H9 (cell line): ENCODE data around the gene OFD1. TPM values are rescaled to one million over a fixed set of nuclear protein-coding genes. Genes with fewer than 3 reads are reported as not detected.

Source experiments
- DNase-seq: peaks from one replicate; pipeline ENCODE4 v3.0.0-alpha.2; 2017
- H2AFZ ChIP-seq: one replicate; pipeline ENCODE4 v1.6.1; 2013; ENCODE audit warnings: mild to moderate bottlenecking, low read length, control low read depth, moderate library complexity
- H2AK5ac ChIP-seq: 2 replicates; pipeline ENCODE4 v1.6.1; 2013; ENCODE audit warnings: low read length, control low read depth, mixed read lengths; ENCODE audit not compliant: insufficient read length
- H2BK120ac ChIP-seq: one replicate; pipeline ENCODE4 v1.6.1; 2013; ENCODE audit warnings: low read depth, mild to moderate bottlenecking, low read length, control low read depth, inconsistent platforms; ENCODE audit not compliant: poor library complexity, severe bottlenecking
- H2BK12ac ChIP-seq: 2 replicates; pipeline ENCODE4 v1.6.1; 2013; ENCODE audit warnings: low read length, control low read depth, mixed read lengths, low read depth; ENCODE audit not compliant: insufficient read length
- H2BK15ac ChIP-seq: 2 replicates; pipeline ENCODE4 v1.6.1; 2013; ENCODE audit warnings: low read depth, low read length, control low read depth
- H2BK20ac ChIP-seq: one replicate; pipeline ENCODE4 v1.6.1; 2013; ENCODE audit warnings: low read depth, mild to moderate bottlenecking, low read length, control low read depth, inconsistent platforms; ENCODE audit not compliant: poor library complexity, severe bottlenecking
- H2BK5ac ChIP-seq: 2 replicates; pipeline ENCODE4 v1.6.1; 2013; ENCODE audit warnings: low read length, control low read depth, mixed read lengths; ENCODE audit not compliant: insufficient read length
- H3K14ac ChIP-seq: 2 replicates; pipeline ENCODE4 v1.6.1; 2013; ENCODE audit warnings: low read length, control low read depth; ENCODE audit not compliant: insufficient read depth
- H3K18ac ChIP-seq: 2 replicates; pipeline ENCODE4 v1.6.1; 2013; ENCODE audit warnings: low read depth, mild to moderate bottlenecking, mixed read lengths, low read length, control low read depth; ENCODE audit not compliant: insufficient read length
- H3K23ac ChIP-seq: 2 replicates; pipeline ENCODE4 v1.6.1; 2013; ENCODE audit warnings: low read length, control low read depth, mixed read lengths, low read depth; ENCODE audit not compliant: insufficient read length
- H3K23me2 ChIP-seq: 2 replicates; pipeline ENCODE4 v1.6.1; 2013; ENCODE audit warnings: low read depth, mild to moderate bottlenecking, mixed read lengths, low read length, control low read depth; ENCODE audit not compliant: insufficient read length, poor library complexity, severe bottlenecking
- H3K27ac ChIP-seq: 2 replicates; pipeline ENCODE4 v1.5.1; 2013; ENCODE audit warnings: low read length, control low read depth, mixed read lengths, low read depth; ENCODE audit not compliant: insufficient read length
- H3K27me3 ChIP-seq: 2 replicates; pipeline ENCODE4 v1.6.1; 2013; ENCODE audit warnings: low read length, control low read depth, inconsistent platforms; ENCODE audit not compliant: insufficient read depth
- H3K4ac ChIP-seq: 2 replicates; pipeline ENCODE4 v1.6.1; 2013; ENCODE audit warnings: low read depth, mild to moderate bottlenecking, control low read depth, inconsistent platforms, low read length, moderate library complexity
- H3K4me1 ChIP-seq: 2 replicates; pipeline ENCODE4 v1.6.1; 2013; ENCODE audit warnings: low read length, control low read depth, inconsistent platforms; ENCODE audit not compliant: insufficient read depth
- H3K4me2 ChIP-seq: 2 replicates; pipeline ENCODE4 v1.6.1; 2013; ENCODE audit warnings: low read length, control low read depth, mixed read lengths; ENCODE audit not compliant: insufficient read length, insufficient read depth
- H3K56ac ChIP-seq: 2 replicates; pipeline ENCODE4 v1.6.1; 2013; ENCODE audit warnings: low read depth, mild to moderate bottlenecking, mixed read lengths, low read length, control low read depth; ENCODE audit not compliant: insufficient read length
- H3K79me1 ChIP-seq: 2 replicates; pipeline ENCODE4 v1.6.1; 2013; ENCODE audit warnings: low read depth, mild to moderate bottlenecking, moderate library complexity, low read length, control low read depth, inconsistent platforms; ENCODE audit not compliant: insufficient read depth, poor library complexity, severe bottlenecking
- H3K79me2 ChIP-seq: 2 replicates; pipeline ENCODE4 v1.6.1; 2013; ENCODE audit warnings: low read length, control low read depth, inconsistent platforms; ENCODE audit not compliant: insufficient read depth
- H3K9ac ChIP-seq: 2 replicates; pipeline ENCODE4 v1.6.1; 2013; ENCODE audit warnings: low read length, control low read depth, mixed read lengths; ENCODE audit not compliant: insufficient read length; ENCODE audit errors: extremely low read depth
- H3K9me3 ChIP-seq: one replicate; pipeline ENCODE4 v1.6.1; 2013; ENCODE audit warnings: low read depth, low read length, inconsistent platforms; ENCODE audit not compliant: control insufficient read depth
- H3T11ph ChIP-seq: one replicate; pipeline ENCODE4 v1.6.1; 2013; ENCODE audit warnings: mild to moderate bottlenecking, low read length, control low read depth, inconsistent platforms
- H4K20me1 ChIP-seq: one replicate; pipeline ENCODE4 v1.6.1; 2013; ENCODE audit not compliant: control insufficient read depth, insufficient read length, insufficient read depth
- H4K5ac ChIP-seq: 2 replicates; pipeline ENCODE4 v1.6.1; 2013; ENCODE audit warnings: low read depth, mild to moderate bottlenecking, mixed read lengths, low read length, control low read depth; ENCODE audit not compliant: insufficient read length
- H4K8ac ChIP-seq: replicated peaks from 2 replicates; pipeline ENCODE4 v1.6.1; 2013; ENCODE audit warnings: low read length, control low read depth, mixed read lengths, low read depth; ENCODE audit not compliant: insufficient read length
- H4K91ac ChIP-seq: 2 replicates; pipeline ENCODE4 v1.6.1; 2013; ENCODE audit warnings: low read depth, mild to moderate bottlenecking, moderate library complexity, mixed read lengths, low read length, control low read depth; ENCODE audit not compliant: insufficient read length
- H3K27ac Mint-ChIP-seq, 3 experiments: 2 replicates in 2 of 3; 3 replicates in 1 of 3; pipeline ENCODE4 v1.8.0; 2020 to 2021; ENCODE audit warnings: mixed read lengths in 3 of 3, mild to moderate bottlenecking in 1 of 3, moderate library complexity in 1 of 3
- H3K27me3 Mint-ChIP-seq: 2 replicates; pipeline ENCODE4 v1.8.0; 2021; ENCODE audit warnings: low read depth, mild to moderate bottlenecking, moderate library complexity, mixed read lengths
- H3K36me3 Mint-ChIP-seq, 3 experiments: 2 replicates in 2 of 3; 3 replicates in 1 of 3; pipeline ENCODE4 v1.8.0; 2020 to 2021; ENCODE audit warnings: low read depth in 3 of 3, mixed read lengths in 3 of 3; ENCODE audit not compliant: insufficient read depth in 1 of 3
- H3K4me1 Mint-ChIP-seq, 2 experiments: 2 replicates each; pipeline ENCODE4 v1.8.0; 2020; ENCODE audit warnings: mixed read lengths in 2 of 2
- H3K4me3 Mint-ChIP-seq, 2 experiments: 2 replicates in 1 of 2; 3 replicates in 1 of 2; pipeline ENCODE4 v1.8.0; 2020 to 2021; ENCODE audit warnings: mild to moderate bottlenecking in 2 of 2, mixed read lengths in 2 of 2, moderate library complexity in 1 of 2
- H3K9me3 Mint-ChIP-seq, 2 experiments: 2 replicates in 1 of 2; 3 replicates in 1 of 2; pipeline ENCODE4 v1.8.0; 2020; ENCODE audit warnings: mild to moderate bottlenecking in 2 of 2, mixed read lengths in 2 of 2, moderate library complexity in 1 of 2
- CTCF ChIP-seq: fragments of 200-600 bp; sonication (generic); conservative IDR thresholded peaks from 3 replicates; pipeline ENCODE4 v1.8.0; 2021; ENCODE audit warnings: antibody characterized with exemption, mild to moderate bottlenecking
- WGBS: extraction: QIAGEN DNeasy Blood & Tissue Kit; methylation state at CpG from one replicate; pipeline ENCODE4 v1.1.7; 2013; ENCODE audit warnings: missing lambda C conversion rate, low lambda C conversion rate, mixed read lengths; ENCODE audit not compliant: insufficient read length; ENCODE audit errors: extremely low coverage; 5-methylcytosine and 5-hydroxymethylcytosine counted together
- total RNA-seq: library from RNA; stranded (reverse); gene quantifications from 2 replicates; pipeline ENCODE4 v1.2.1, GENCODE V29; 2021

Gene OFD1
- total RNA-seq, 1 experiment from 2014 or later = 36.0 TPM

- DNase-seq = no peak
- no peak overlapping the region for H2AFZ ChIP-seq
- H2BK5ac ChIP-seq = no peak overlapping the region
- H3K27me3 ChIP-seq = no peaks in the 10 kb centered on the region; the same call in 1 of the 2 replicates
- H3K4me1 Mint-ChIP-seq = peaks cover 22 to 27% of the 10 kb centered on the region in 2 experiments
- no peak overlapping the region for H3K4me2 ChIP-seq
- no peak overlapping the region for H3K56ac ChIP-seq
- no peaks in the 10 kb centered on the region for H4K20me1 ChIP-seq
- peaks cover 17 to 39% of the 10 kb centered on the region in 2 experiments for H3K9me3 Mint-ChIP-seq
- WGBS = no CpG with 5 or more reads among the region's 4 CpGs
- H3K23me2 ChIP-seq = no peaks in the 10 kb centered on the region
- H2BK20ac ChIP-seq = no peak overlapping the region
- H3K9ac ChIP-seq = no peak overlapping the region
- no peak for TF ChIP-seq CTCF
- peaks cover 9 to 72% (median 48%) of the 10 kb centered on the region in 3 experiments; a peak in 6 of 7 replicates for H3K36me3 Mint-ChIP-seq
- H3K27ac ChIP-seq = no peak overlapping the region
- no peaks in the 10 kb centered on the region for H3K27me3 Mint-ChIP-seq
- H3K18ac ChIP-seq = no peak overlapping the region
- no peak overlapping the region for H3K27ac Mint-ChIP-seq
- H3K79me2 ChIP-seq = 0 out of 2 replicates have a peak, but pooled peaks cover 2% of the 10 kb centered on the region
- no peak overlapping the region for H3K4me3 Mint-ChIP-seq
- no peak overlapping the region for H3K14ac ChIP-seq
- H2BK15ac ChIP-seq = no peak overlapping the region
- H2AK5ac ChIP-seq = no peak overlapping the region
- no peak overlapping the region for H4K91ac ChIP-seq
- H4K8ac ChIP-seq = no peak overlapping the region
- peaks cover 8% of the 10 kb centered on the region; the same call in 1 of the 2 replicates for H3K4me1 ChIP-seq
- no peak overlapping the region for H3K4ac ChIP-seq
- H3T11ph ChIP-seq = no peak overlapping the region
- no peaks in the 10 kb centered on the region for H3K9me3 ChIP-seq
- H4K5ac ChIP-seq = no peak overlapping the region
- no peak overlapping the region for H2BK12ac ChIP-seq
- no peak overlapping the region for H2BK120ac ChIP-seq
- no peak overlapping the region for H3K23ac ChIP-seq
- no peaks in the 10 kb centered on the region for H3K79me1 ChIP-seq
These were observed 21.8 kb downstream of the OFD1 start for GRCh38 chrX:13756381-13756780.
